ENCODE measurements around the gene EXOSC10.
A peak's percentile ranks its signal among the peaks of the same experiment; 100 is the strongest.
"Not testable (repeated sequence)": the region's sequence is repeated elsewhere in the genome, so short reads cannot be mapped to it uniquely, and the experiment has no call there.

The EXOSC10 gene

DNA sequence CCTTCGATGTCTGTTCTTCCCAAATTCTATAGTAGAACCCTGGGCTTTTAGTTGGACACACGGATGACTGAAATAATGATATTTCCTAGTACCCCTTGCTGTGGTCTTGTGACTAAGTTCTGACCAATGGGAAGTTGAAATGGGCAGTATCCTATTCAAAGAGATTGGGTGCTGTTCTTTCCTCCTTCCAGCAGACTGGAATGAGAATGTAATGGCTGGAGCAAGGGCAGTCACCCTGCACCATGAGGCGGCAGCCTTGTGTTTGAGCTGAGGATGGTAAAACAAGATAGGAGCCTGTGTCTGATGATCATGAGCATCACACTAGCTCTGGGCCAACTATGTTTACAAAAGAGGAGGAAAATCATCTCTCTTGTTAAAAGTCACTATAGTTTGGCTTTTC, 34.7 kb downstream of the EXOSC10 start:
- no peak for DNase-seq (ENCODE audit: extremely low spot score)
- ChIA-PET POLR2A (no interaction called here), CTCF (interaction anchor here (1.0 kb wide), 1 partner anchor 27 kb away, joined by 3 read pairs; no protein-coding TSS in a partner anchor)
- TF ChIP-seq, protein P1, sequence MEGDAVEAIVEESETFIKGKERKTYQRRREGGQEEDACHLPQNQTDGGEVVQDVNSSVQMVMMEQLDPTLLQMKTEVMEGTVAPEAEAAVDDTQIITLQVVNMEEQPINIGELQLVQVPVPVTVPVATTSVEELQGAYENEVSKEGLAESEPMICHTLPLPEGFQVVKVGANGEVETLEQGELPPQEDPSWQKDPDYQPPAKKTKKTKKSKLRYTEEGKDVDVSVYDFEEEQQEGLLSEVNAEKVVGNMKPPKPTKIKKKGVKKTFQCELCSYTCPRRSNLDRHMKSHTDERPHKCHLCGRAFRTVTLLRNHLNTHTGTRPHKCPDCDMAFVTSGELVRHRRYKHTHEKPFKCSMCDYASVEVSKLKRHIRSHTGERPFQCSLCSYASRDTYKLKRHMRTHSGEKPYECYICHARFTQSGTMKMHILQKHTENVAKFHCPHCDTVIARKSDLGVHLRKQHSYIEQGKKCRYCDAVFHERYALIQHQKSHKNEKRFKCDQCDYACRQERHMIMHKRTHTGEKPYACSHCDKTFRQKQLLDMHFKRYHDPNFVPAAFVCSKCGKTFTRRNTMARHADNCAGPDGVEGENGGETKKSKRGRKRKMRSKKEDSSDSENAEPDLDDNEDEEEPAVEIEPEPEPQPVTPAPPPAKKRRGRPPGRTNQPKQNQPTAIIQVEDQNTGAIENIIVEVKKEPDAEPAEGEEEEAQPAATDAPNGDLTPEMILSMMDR (IDR thresholded peaks at IDR 0.05; ENCODE audit: control extremely low read depth, extremely low read depth, low read depth, missing control alignments): no peak

- CTCF ChIA-PET: interaction anchor here (5.3 kb wide), 2 partner anchors 8 to 26 kb away, joined by 39 to 63 read pairs; no protein-coding TSS in a partner anchor
- POLR2A ChIA-PET; DNase-seq (ENCODE audit: extremely low spot score): not testable (repeated sequence)
Measured at GRCh38 chr1:11063937-11064537, 35.6 kb downstream of the EXOSC10 start.

DNA sequence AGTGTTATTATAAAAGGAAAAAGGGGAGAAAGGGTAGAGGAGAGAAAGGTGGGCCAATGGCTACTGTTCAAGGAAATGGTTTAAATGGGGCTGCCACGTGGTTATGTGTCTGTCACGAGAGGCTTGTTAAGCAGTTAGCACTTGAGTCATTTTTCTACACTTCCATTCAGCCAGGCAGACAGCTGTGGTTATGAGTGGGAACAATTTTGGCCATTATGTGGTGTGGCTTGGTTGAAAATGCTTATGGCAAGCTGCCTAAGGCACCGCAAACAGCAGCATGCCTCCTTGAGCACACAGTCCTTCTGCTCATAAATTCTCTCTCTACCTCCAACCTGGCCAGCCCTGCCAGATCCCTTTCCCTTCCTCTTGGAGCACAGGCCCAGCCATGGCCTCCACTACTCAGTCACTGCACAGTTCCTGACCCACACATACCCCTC, 36.7 kb downstream of the EXOSC10 start:
- ChIA-PET POLR2A (no interaction called here), CTCF (interaction anchor here (5.3 kb wide), 2 partner anchors 10 to 25 kb away, joined by 39 to 63 read pairs; no protein-coding TSS in a partner anchor)
- TF ChIP-seq, protein P1 (IDR thresholded peaks at IDR 0.05; ENCODE audit: control extremely low read depth, extremely low read depth, low read depth, missing control alignments): no peak
- peak; percentile 71 for DNase-seq (ENCODE audit: extremely low spot score)

GRCh38 chr1:11061652-11062365, 37.9 kb downstream of the EXOSC10 start:
- POLR2A ChIA-PET: interaction anchor here (0.8 kb wide), 1 partner anchor 9 kb away, joined by 3 read pairs; no protein-coding TSS in a partner anchor
- CTCF ChIA-PET: interaction anchor here (1.2 to 5.3 kb wide), 3 partner anchors 10 to 23 kb away, joined by 3 to 63 read pairs (median 39); no protein-coding TSS in a partner anchor
- TF ChIP-seq, protein P1 (IDR thresholded peaks at IDR 0.05; ENCODE audit: control extremely low read depth, extremely low read depth, low read depth, missing control alignments): no peak
- DNase-seq (ENCODE audit: extremely low spot score): no peak

- CTCF ChIA-PET: interaction anchor here (0.6 to 5.3 kb wide), 9 partner anchors 12 to 208 kb away, joined by 3 to 63 read pairs (median 3); no protein-coding TSS in a partner anchor
- TF ChIP-seq, protein P1 (IDR thresholded peaks at IDR 0.05; ENCODE audit: control extremely low read depth, extremely low read depth, low read depth, missing control alignments): peak; percentile 14
Measured at GRCh38 chr1:11059968-11060830, 39.5 kb downstream of the EXOSC10 start, which contains the start of gene SRM. Gene SRM (minus strand): TSS chr1:11060018. CDS start chr1:11059943, 75 bp downstream.

GRCh38 chr1:11059155-11059967, 40.3 kb downstream of the EXOSC10 start:
- POLR2A ChIA-PET: interaction anchor here (0.6 kb wide), 1 partner anchor 13 kb away, joined by 4 read pairs; no protein-coding TSS in a partner anchor
- TF ChIP-seq, protein P1 (IDR thresholded peaks at IDR 0.05; ENCODE audit: control extremely low read depth, extremely low read depth, low read depth, missing control alignments): no peak

More at GRCh38 chr1:11059968-11060830, 39.5 kb downstream of the EXOSC10 start, which contains the start of gene SRM:
- peak; percentile 98 for DNase-seq (ENCODE audit: extremely low spot score)
- POLR2A ChIA-PET: interaction anchor here (0.6 kb wide), 1 partner anchor 12 kb away, joined by 4 read pairs; no protein-coding TSS in a partner anchor

More at GRCh38 chr1:11059155-11059967, 40.3 kb downstream of the EXOSC10 start:
- CTCF ChIA-PET: interaction anchor here (0.6 to 5.3 kb wide), 8 partner anchors 13 to 209 kb away, joined by 3 to 63 read pairs (median 4); no protein-coding TSS in a partner anchor
- no peak for DNase-seq (ENCODE audit: extremely low spot score)

Data from GM10248 (cell line).